ENCODE measurements around the gene MLH3.

The MLH3 gene

DNA sequence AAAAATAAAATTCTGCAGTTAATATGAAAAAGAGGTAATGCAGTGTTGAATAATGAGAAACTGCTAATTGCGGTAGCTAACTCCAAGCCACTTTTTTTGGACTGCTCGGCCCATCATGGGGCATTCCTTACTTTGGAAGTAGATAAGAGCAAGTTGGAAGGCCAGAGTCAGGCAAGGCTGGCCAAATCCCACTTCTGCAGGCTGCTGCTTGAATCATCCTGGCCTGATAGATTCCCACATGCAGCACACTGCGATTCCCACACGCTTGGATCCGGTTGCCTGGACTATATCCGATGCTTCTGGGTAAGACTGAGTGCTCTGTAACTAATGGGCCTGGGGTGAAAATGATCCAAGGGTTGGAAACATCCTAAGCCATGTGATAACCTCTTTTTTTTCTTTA, 38.0 kb downstream of the MLH3 start:
- TF ChIP-seq EGR1 (IDR thresholded peaks at IDR 0.05) (no peak), ZBTB7A (IDR thresholded peaks at IDR 0.05; ENCODE audit: low read depth) (no peak), NFIC (IDR thresholded peaks at IDR 0.05) (no peak), CREB1 (IDR thresholded peaks at IDR 0.05; ENCODE audit: low read depth) (no peak), USF1 (IDR thresholded peaks at IDR 0.05) (no peak), TCF12 (IDR thresholded peaks at IDR 0.05; ENCODE audit: low read depth) (no peak), YY1 (IDR thresholded peaks at IDR 0.05; ENCODE audit: low read depth) (no peak), TAF1 (IDR thresholded peaks at IDR 0.05; ENCODE audit: low read depth) (no peak), EP300 (IDR thresholded peaks at IDR 0.05; ENCODE audit: borderline replicate concordance) (no peak), CEBPB (IDR thresholded peaks at IDR 0.05) (no peak), RAD21 (IDR thresholded peaks at IDR 0.05; ENCODE audit: low read depth) (no peak)
- TF ChIP-seq, protein P1, sequence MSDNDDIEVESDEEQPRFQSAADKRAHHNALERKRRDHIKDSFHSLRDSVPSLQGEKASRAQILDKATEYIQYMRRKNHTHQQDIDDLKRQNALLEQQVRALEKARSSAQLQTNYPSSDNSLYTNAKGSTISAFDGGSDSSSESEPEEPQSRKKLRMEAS (IDR thresholded peaks at IDR 0.05), result no peak
- TF ChIP-seq, protein P2, sequence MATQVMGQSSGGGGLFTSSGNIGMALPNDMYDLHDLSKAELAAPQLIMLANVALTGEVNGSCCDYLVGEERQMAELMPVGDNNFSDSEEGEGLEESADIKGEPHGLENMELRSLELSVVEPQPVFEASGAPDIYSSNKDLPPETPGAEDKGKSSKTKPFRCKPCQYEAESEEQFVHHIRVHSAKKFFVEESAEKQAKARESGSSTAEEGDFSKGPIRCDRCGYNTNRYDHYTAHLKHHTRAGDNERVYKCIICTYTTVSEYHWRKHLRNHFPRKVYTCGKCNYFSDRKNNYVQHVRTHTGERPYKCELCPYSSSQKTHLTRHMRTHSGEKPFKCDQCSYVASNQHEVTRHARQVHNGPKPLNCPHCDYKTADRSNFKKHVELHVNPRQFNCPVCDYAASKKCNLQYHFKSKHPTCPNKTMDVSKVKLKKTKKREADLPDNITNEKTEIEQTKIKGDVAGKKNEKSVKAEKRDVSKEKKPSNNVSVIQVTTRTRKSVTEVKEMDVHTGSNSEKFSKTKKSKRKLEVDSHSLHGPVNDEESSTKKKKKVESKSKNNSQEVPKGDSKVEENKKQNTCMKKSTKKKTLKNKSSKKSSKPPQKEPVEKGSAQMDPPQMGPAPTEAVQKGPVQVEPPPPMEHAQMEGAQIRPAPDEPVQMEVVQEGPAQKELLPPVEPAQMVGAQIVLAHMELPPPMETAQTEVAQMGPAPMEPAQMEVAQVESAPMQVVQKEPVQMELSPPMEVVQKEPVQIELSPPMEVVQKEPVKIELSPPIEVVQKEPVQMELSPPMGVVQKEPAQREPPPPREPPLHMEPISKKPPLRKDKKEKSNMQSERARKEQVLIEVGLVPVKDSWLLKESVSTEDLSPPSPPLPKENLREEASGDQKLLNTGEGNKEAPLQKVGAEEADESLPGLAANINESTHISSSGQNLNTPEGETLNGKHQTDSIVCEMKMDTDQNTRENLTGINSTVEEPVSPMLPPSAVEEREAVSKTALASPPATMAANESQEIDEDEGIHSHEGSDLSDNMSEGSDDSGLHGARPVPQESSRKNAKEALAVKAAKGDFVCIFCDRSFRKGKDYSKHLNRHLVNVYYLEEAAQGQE (IDR thresholded peaks at IDR 0.05; ENCODE audit: low read depth), result no peak

GRCh38 chr14:75011356-75011994, 39.8 kb downstream of the MLH3 start:
- TF ChIP-seq TAF1 (IDR thresholded peaks at IDR 0.05; ENCODE audit: low read depth) (no peak), TCF12 (IDR thresholded peaks at IDR 0.05; ENCODE audit: low read depth) (no peak), FOXM1 (IDR thresholded peaks at IDR 0.05; ENCODE audit: borderline replicate concordance, low read depth) (no peak), EGR1 (IDR thresholded peaks at IDR 0.05) (no peak), YY1 (IDR thresholded peaks at IDR 0.05; ENCODE audit: low read depth) (no peak), TEAD4 (IDR thresholded peaks at IDR 0.05) (no peak), ZBTB7A (IDR thresholded peaks at IDR 0.05; ENCODE audit: low read depth) (no peak), RAD21 (IDR thresholded peaks at IDR 0.05; ENCODE audit: low read depth) (no peak), USF1 (IDR thresholded peaks at IDR 0.05) (no peak), NFIC (IDR thresholded peaks at IDR 0.05) (no peak), CREB1 (IDR thresholded peaks at IDR 0.05; ENCODE audit: low read depth) (no peak), CEBPB (IDR thresholded peaks at IDR 0.05) (no peak), EP300 (IDR thresholded peaks at IDR 0.05; ENCODE audit: borderline replicate concordance) (no peak)
- TF ChIP-seq, protein P1 (IDR thresholded peaks at IDR 0.05), result no peak
- TF ChIP-seq, protein P2 (IDR thresholded peaks at IDR 0.05; ENCODE audit: low read depth), result no peak

GRCh38 chr14:75010472-75011093, 40.7 kb downstream of the MLH3 start:
- no peak for TF ChIP-seq EGR1 (IDR thresholded peaks at IDR 0.05)
- TF ChIP-seq CREB1 (IDR thresholded peaks at IDR 0.05; ENCODE audit: low read depth), result no peak
- TF ChIP-seq FOXM1 (IDR thresholded peaks at IDR 0.05; ENCODE audit: borderline replicate concordance, low read depth), result no peak
- TF ChIP-seq, protein P1 (IDR thresholded peaks at IDR 0.05), result no peak
- TF ChIP-seq, protein P2 (IDR thresholded peaks at IDR 0.05; ENCODE audit: low read depth), result no peak
- no peak for TF ChIP-seq RAD21 (IDR thresholded peaks at IDR 0.05; ENCODE audit: low read depth)
- TF ChIP-seq TEAD4 (IDR thresholded peaks at IDR 0.05), result no peak
- TF ChIP-seq TCF12 (IDR thresholded peaks at IDR 0.05; ENCODE audit: low read depth), result no peak
- TF ChIP-seq USF1 (IDR thresholded peaks at IDR 0.05), result no peak
- TF ChIP-seq TAF1 (IDR thresholded peaks at IDR 0.05; ENCODE audit: low read depth), result no peak
- TF ChIP-seq YY1 (IDR thresholded peaks at IDR 0.05; ENCODE audit: low read depth), result no peak
- TF ChIP-seq NFIC (IDR thresholded peaks at IDR 0.05), result no peak
- no peak for TF ChIP-seq EP300 (IDR thresholded peaks at IDR 0.05; ENCODE audit: borderline replicate concordance)

Data from Ishikawa (cell line).